DOHH2 (cell line): Measurements from ENCODE around the gene TARBP1.

Experiments used
- H3F3A ChIP-seq: fragments of 200-600 bp; sonication (generic), shearing (Covaris generic); 2 replicates; pipeline ENCODE4 v1.6.0; 2016; ENCODE audit warnings: antibody characterized with exemption, mild to moderate bottlenecking; ENCODE audit not compliant: control insufficient read depth, insufficient read depth
- H3K27ac ChIP-seq: fragments of 200-600 bp; sonication (generic); 2 replicates; pipeline ENCODE4 v1.5.1; 2014; ENCODE audit warnings: low read depth, mild to moderate bottlenecking, low read length, moderate library complexity
- H3K27me3 ChIP-seq: fragments of 200-600 bp; sonication (generic); 2 replicates; pipeline ENCODE4 v1.6.1; 2014; ENCODE audit warnings: mild to moderate bottlenecking, low read length, mixed read lengths; ENCODE audit not compliant: control insufficient read depth
- H3K36me3 ChIP-seq: fragments of 200-600 bp; sonication (generic); 2 replicates; pipeline ENCODE4 v1.6.1; 2014; ENCODE audit warnings: mild to moderate bottlenecking, low read length, moderate library complexity, mixed read lengths; ENCODE audit not compliant: control insufficient read depth
- H3K4me1 ChIP-seq: fragments of 200-600 bp; sonication (generic); 2 replicates; pipeline ENCODE4 v1.6.1; 2014; ENCODE audit warnings: mild to moderate bottlenecking, low read length, mixed read lengths; ENCODE audit not compliant: control insufficient read depth
- H3K4me2 ChIP-seq: fragments of 200-600 bp; sonication (generic); 2 replicates; pipeline ENCODE4 v1.6.0; 2014; ENCODE audit warnings: mild to moderate bottlenecking, low read length, moderate library complexity
- H3K4me3 ChIP-seq: fragments of 200-600 bp; sonication (generic); 2 replicates; pipeline ENCODE4 v1.5.1; 2014; ENCODE audit warnings: mild to moderate bottlenecking, low read length, mixed read lengths
- H3K79me2 ChIP-seq: fragments of 200-600 bp; sonication (generic); 2 replicates; pipeline ENCODE4 v1.6.1; 2014; ENCODE audit warnings: mild to moderate bottlenecking, low read length, mixed read lengths; ENCODE audit not compliant: control insufficient read depth
- H3K9me2 ChIP-seq: fragments of 200-600 bp; sonication (generic); replicated peaks from 2 replicates; pipeline ENCODE4 v1.6.1; 2014; ENCODE audit warnings: mild to moderate bottlenecking, low read length, mixed read lengths; ENCODE audit not compliant: control insufficient read depth
- H3K9me3 ChIP-seq: fragments of 200-600 bp; sonication (generic); 2 replicates; pipeline ENCODE4 v1.6.1; 2014; ENCODE audit warnings: antibody characterized with exemption, low read length, mixed read lengths; ENCODE audit not compliant: control insufficient read depth, insufficient read depth
- H4K20me1 ChIP-seq: fragments of 200-600 bp; sonication (generic); 2 replicates; pipeline ENCODE4 v1.6.0; 2014; ENCODE audit warnings: low read depth, mild to moderate bottlenecking, antibody characterized with exemption, low read length, moderate library complexity; ENCODE audit not compliant: control insufficient read depth, insufficient read depth
- EZH2phosphoT487 ChIP-seq: fragments of 200-600 bp; sonication (generic); IDR thresholded peaks from 2 replicates; pipeline ENCODE4 v1.6.1; 2017; ENCODE audit warnings: borderline replicate concordance, mild to moderate bottlenecking, antibody characterized with exemption, low read length, moderate library complexity, mixed read lengths
- TF ChIP-seq, protein P1 (sequence below): fragments of 200-600 bp; sonication (generic); IDR thresholded peaks from one replicate; pipeline ENCODE4 v1.5.1; 2014; ENCODE audit warnings: antibody characterized with exemption, mild to moderate bottlenecking, low read depth, low read length; ENCODE audit not compliant: poor library complexity, severe bottlenecking

TARBP1 gene

DNA sequence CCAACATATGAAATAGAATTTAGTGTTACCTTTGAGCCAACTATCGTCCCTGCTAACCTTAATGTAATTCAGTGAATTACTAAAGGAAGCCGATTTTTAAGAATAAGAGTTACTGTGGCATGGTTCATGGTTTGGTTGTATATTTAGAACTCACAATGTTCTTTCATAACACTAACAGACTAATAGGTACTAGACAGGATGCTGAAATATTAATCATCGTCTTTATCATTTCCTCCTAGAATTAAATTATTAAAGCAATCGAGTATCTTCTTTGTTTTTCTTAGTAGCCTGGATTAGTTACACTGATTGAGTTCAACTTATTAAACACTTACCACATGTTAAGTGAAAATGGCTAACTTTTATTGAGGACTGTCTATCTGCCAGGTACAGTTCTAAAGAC lies 47.7 kb downstream of the TARBP1 start:
- no peak overlapping the region for H3K27ac ChIP-seq
- no peaks in the 10 kb centered on the region for H3K9me3 ChIP-seq
- H3K79me2 ChIP-seq: no peaks in the 10 kb centered on the region
- no peak overlapping the region for H3K4me2 ChIP-seq
- no peak overlapping the region for H3K4me3 ChIP-seq
- H3K9me2 ChIP-seq: no peaks in the 10 kb centered on the region
- H3K36me3 ChIP-seq: peaks cover 45% of the 10 kb centered on the region
- H4K20me1 ChIP-seq: no peaks in the 10 kb centered on the region
- H3K27me3 ChIP-seq: no peaks in the 10 kb centered on the region
- H3K4me1 ChIP-seq: no peaks in the 10 kb centered on the region
- TF ChIP-seq EZH2phosphoT487: no peak
- TF ChIP-seq, protein P1, sequence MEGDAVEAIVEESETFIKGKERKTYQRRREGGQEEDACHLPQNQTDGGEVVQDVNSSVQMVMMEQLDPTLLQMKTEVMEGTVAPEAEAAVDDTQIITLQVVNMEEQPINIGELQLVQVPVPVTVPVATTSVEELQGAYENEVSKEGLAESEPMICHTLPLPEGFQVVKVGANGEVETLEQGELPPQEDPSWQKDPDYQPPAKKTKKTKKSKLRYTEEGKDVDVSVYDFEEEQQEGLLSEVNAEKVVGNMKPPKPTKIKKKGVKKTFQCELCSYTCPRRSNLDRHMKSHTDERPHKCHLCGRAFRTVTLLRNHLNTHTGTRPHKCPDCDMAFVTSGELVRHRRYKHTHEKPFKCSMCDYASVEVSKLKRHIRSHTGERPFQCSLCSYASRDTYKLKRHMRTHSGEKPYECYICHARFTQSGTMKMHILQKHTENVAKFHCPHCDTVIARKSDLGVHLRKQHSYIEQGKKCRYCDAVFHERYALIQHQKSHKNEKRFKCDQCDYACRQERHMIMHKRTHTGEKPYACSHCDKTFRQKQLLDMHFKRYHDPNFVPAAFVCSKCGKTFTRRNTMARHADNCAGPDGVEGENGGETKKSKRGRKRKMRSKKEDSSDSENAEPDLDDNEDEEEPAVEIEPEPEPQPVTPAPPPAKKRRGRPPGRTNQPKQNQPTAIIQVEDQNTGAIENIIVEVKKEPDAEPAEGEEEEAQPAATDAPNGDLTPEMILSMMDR: no peak
- 0 out of 2 replicates have a peak, but pooled peaks cover 2% of the 10 kb centered on the region for H3F3A ChIP-seq

DNA sequence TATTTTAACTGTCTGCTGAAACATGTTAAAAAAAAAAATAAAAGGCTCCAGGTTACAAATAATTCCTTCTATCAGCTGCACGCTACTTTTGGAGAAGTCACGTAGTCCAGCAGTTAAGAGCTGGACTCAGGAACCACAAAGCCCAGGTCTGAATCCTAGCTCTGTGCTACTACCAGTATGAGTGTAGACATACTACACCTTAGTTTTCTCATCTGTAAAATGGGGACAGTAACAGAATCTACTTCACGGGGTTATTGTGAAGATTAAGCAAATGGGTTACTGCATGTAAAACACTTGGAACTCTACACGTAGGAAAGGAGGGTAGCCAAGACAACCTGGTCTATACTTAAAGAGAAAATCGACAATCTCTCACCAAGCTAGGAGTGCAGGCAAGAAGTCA lies 48.3 kb downstream of the TARBP1 start:
- H3F3A ChIP-seq: 0 out of 2 replicates have a peak, but pooled peaks cover 2% of the 10 kb centered on the region
- peaks cover 47% of the 10 kb centered on the region for H3K36me3 ChIP-seq
- H3K27me3 ChIP-seq: no peaks in the 10 kb centered on the region
- H3K4me2 ChIP-seq: no peak overlapping the region
- no peak for TF ChIP-seq EZH2phosphoT487
- TF ChIP-seq, protein P1: no peak
- H3K79me2 ChIP-seq: no peaks in the 10 kb centered on the region
- H3K9me3 ChIP-seq: no peaks in the 10 kb centered on the region
- H3K27ac ChIP-seq: no peak overlapping the region
- no peak overlapping the region for H3K4me3 ChIP-seq
- no peaks in the 10 kb centered on the region for H3K4me1 ChIP-seq
- no peaks in the 10 kb centered on the region for H4K20me1 ChIP-seq
- H3K9me2 ChIP-seq: no peaks in the 10 kb centered on the region

DNA sequence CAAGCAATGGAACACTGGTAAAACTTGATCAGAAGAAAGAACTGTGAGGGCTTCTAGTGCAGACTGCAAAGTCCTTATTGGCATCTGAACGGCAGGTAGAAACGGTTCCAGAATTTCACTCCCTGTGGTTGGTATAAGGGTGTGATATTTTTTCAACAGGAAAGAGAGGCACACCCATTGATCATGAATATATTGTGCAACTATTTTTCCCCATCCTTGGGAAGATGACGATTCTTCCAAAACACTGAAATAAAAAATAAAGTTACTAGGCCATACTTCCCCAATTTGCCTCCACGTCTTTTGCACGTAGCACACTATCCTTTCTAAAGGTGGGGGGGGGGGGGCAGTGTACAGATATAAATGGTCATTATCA lies 49.6 kb downstream of the TARBP1 start:
- no peaks in the 10 kb centered on the region for H3K79me2 ChIP-seq
- no peak overlapping the region for H3K4me2 ChIP-seq
- peaks cover 54% of the 10 kb centered on the region for H3K36me3 ChIP-seq
- no peaks in the 10 kb centered on the region for H3K9me3 ChIP-seq
- H4K20me1 ChIP-seq: no peaks in the 10 kb centered on the region
- no peaks in the 10 kb centered on the region for H3K27me3 ChIP-seq
- H3K27ac ChIP-seq: no peak overlapping the region
- H3K4me1 ChIP-seq: no peaks in the 10 kb centered on the region
- TF ChIP-seq EZH2phosphoT487: no peak
- TF ChIP-seq, protein P1: no peak
- H3K4me3 ChIP-seq: no peak overlapping the region
- H3K9me2 ChIP-seq: no peaks in the 10 kb centered on the region
- 0 out of 2 replicates have a peak, but pooled peaks cover 2% of the 10 kb centered on the region for H3F3A ChIP-seq
